Measurements from ENCODE around the gene SYNDIG1. TPM values are rescaled to one million over a fixed set of nuclear protein-coding genes. Genes with fewer than 3 reads are reported as not detected.

The SYNDIG1 gene
- total RNA-seq, 1 donor from 2014 or later = 2.6 TPM

DNA sequence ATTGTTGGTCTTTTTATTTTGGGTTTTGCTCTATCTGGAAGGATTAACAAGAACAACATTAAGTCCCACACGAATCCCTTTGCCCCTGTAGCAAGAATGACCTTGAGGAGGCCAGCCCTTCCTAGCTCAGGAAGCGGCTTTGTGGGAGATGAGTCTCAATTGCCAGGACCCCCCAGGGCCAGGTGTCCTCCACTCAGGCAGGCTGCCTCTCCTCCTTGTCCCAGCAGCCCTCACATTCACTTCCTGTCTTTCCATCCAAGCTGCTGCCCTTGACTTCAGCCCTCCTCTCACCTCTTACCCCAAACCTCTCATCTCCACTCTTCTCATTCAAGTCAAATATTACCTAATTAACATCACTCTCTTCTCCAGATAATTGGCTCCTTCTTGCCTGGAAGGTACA lies 22.6 kb upstream of the SYNDIG1 start:
- Histone ChIP-seq H3K9me3 (ENCODE audit: control insufficient read depth in 3 of 3, low read length in 3 of 3) (no peaks in the 10 kb centered on the region), H3K27me3 (ENCODE audit: control insufficient read depth in 3 of 3, insufficient read depth in 3 of 3, low read length in 3 of 3) (peaks cover 0 to 7% (median 0%) of the 10 kb centered on the region in 3 donors), H3K4me1 (ENCODE audit: control insufficient read depth in 3 of 3, insufficient read depth in 3 of 3, low read length in 3 of 3) (no peaks in the 10 kb centered on the region), H3K4me3 (ENCODE audit: low read length in 3 of 3) (no peak overlapping the region), H3K36me3 (ENCODE audit: control insufficient read depth in 3 of 3, insufficient read depth in 3 of 3, low read length in 3 of 3) (no peaks in the 10 kb centered on the region), H3K9ac (ENCODE audit: low read depth in 1 of 3, low read length in 3 of 3) (no peak overlapping the region), H3K27ac (ENCODE audit: low read depth, low read length) (no peak overlapping the region)

DNA sequence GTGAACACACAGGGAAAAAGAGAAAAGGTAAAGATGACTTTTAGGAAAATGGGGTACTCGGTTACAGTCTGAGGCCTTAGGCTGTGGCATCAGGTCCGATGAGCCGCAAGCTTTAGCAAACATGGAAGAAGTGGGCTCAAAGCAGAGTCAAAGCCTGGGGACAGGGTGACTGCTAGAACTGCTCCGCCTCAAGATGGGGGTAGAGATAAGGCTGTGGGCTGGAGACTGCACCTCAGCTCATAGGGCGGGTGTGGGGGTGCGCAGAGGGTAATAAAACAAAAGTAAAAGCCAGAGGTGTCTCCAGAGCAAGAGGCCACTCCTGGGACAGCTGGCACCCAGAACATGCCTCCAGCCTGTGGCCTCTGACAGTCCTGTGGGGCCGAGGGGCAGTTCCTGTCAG lies 21.3 kb upstream of the SYNDIG1 start:
- no peaks in the 10 kb centered on the region for H3K36me3 ChIP-seq (ENCODE audit: control insufficient read depth in 3 of 3, insufficient read depth in 3 of 3, low read length in 3 of 3)
- H3K4me1 ChIP-seq (ENCODE audit: control insufficient read depth in 3 of 3, insufficient read depth in 3 of 3, low read length in 3 of 3) = no peaks in the 10 kb centered on the region
- H3K9ac ChIP-seq (ENCODE audit: low read depth in 1 of 3, low read length in 3 of 3) = no peak overlapping the region
- H3K4me3 ChIP-seq (ENCODE audit: low read length in 3 of 3) = no peak overlapping the region
- no peaks in the 10 kb centered on the region for H3K9me3 ChIP-seq (ENCODE audit: control insufficient read depth in 3 of 3, low read length in 3 of 3)
- H3K27me3 ChIP-seq (ENCODE audit: control insufficient read depth in 3 of 3, insufficient read depth in 3 of 3, low read length in 3 of 3) = peaks cover 0 to 15% (median 0%) of the 10 kb centered on the region in 3 donors
- no peak overlapping the region for H3K27ac ChIP-seq (ENCODE audit: low read depth, low read length)

- Histone ChIP-seq H3K9ac (ENCODE audit: low read depth in 1 of 3, low read length in 3 of 3) (no peak overlapping the region), H3K27me3 (ENCODE audit: control insufficient read depth in 3 of 3, insufficient read depth in 3 of 3, low read length in 3 of 3) (peaks cover 0 to 13% (median 0%) of the 10 kb centered on the region in 3 donors), H3K36me3 (ENCODE audit: control insufficient read depth in 3 of 3, insufficient read depth in 3 of 3, low read length in 3 of 3) (no peaks in the 10 kb centered on the region)
These were observed 20.3 kb upstream of the SYNDIG1 start for GRCh38 chr20:24449026-24449720.

GRCh38 chr20:24450177-24450576 lies 19.3 kb upstream of the SYNDIG1 start:
- peaks cover 0 to 16% (median 2%) of the 10 kb centered on the region in 3 donors for H3K27me3 ChIP-seq (ENCODE audit: control insufficient read depth in 3 of 3, insufficient read depth in 3 of 3, low read length in 3 of 3)
- no peak overlapping the region for H3K9ac ChIP-seq (ENCODE audit: low read depth in 1 of 3, low read length in 3 of 3)
- no peaks in the 10 kb centered on the region for H3K4me1 ChIP-seq (ENCODE audit: control insufficient read depth in 3 of 3, insufficient read depth in 3 of 3, low read length in 3 of 3)
- H3K4me3 ChIP-seq (ENCODE audit: low read length in 3 of 3) = no peak overlapping the region
- H3K27ac ChIP-seq (ENCODE audit: low read depth, low read length) = no peak overlapping the region
- no peaks in the 10 kb centered on the region for H3K36me3 ChIP-seq (ENCODE audit: control insufficient read depth in 3 of 3, insufficient read depth in 3 of 3, low read length in 3 of 3)
- no peaks in the 10 kb centered on the region for H3K9me3 ChIP-seq (ENCODE audit: control insufficient read depth in 3 of 3, low read length in 3 of 3)

More at GRCh38 chr20:24449026-24449720, 20.3 kb upstream of the SYNDIG1 start:
- H3K4me1 ChIP-seq (ENCODE audit: control insufficient read depth in 3 of 3, insufficient read depth in 3 of 3, low read length in 3 of 3) = no peaks in the 10 kb centered on the region
- no peak overlapping the region for H3K27ac ChIP-seq (ENCODE audit: low read depth, low read length)
- H3K4me3 ChIP-seq (ENCODE audit: low read length in 3 of 3) = no peak overlapping the region
- no peaks in the 10 kb centered on the region for H3K9me3 ChIP-seq (ENCODE audit: control insufficient read depth in 3 of 3, low read length in 3 of 3)

- no peak overlapping the region for H3K27ac ChIP-seq (ENCODE audit: low read depth, low read length)
- no peak overlapping the region for H3K4me3 ChIP-seq (ENCODE audit: low read length in 3 of 3)
- peaks cover 0 to 13% (median 2%) of the 10 kb centered on the region in 3 donors for H3K27me3 ChIP-seq (ENCODE audit: control insufficient read depth in 3 of 3, insufficient read depth in 3 of 3, low read length in 3 of 3)
These were observed 18.6 kb upstream of the SYNDIG1 start for GRCh38 chr20:24450624-24451376.

GRCh38 chr20:24451428-24451827 lies 18.0 kb upstream of the SYNDIG1 start:
- Histone ChIP-seq H3K9ac (ENCODE audit: low read depth in 1 of 3, low read length in 3 of 3) (no peak overlapping the region), H3K36me3 (ENCODE audit: control insufficient read depth in 3 of 3, insufficient read depth in 3 of 3, low read length in 3 of 3) (no peaks in the 10 kb centered on the region), H3K4me1 (ENCODE audit: control insufficient read depth in 3 of 3, insufficient read depth in 3 of 3, low read length in 3 of 3) (no peaks in the 10 kb centered on the region), H3K9me3 (ENCODE audit: control insufficient read depth in 3 of 3, low read length in 3 of 3) (no peaks in the 10 kb centered on the region), H3K27me3 (ENCODE audit: control insufficient read depth in 3 of 3, insufficient read depth in 3 of 3, low read length in 3 of 3) (peaks cover 0 to 16% (median 2%) of the 10 kb centered on the region in 3 donors), H3K4me3 (ENCODE audit: low read length in 3 of 3) (no peak overlapping the region), H3K27ac (ENCODE audit: low read depth, low read length) (no peak overlapping the region)

More at GRCh38 chr20:24450624-24451376, 18.6 kb upstream of the SYNDIG1 start:
- H3K9ac ChIP-seq (ENCODE audit: low read depth in 1 of 3, low read length in 3 of 3) = no peak overlapping the region
- no peaks in the 10 kb centered on the region for H3K9me3 ChIP-seq (ENCODE audit: control insufficient read depth in 3 of 3, low read length in 3 of 3)
- H3K4me1 ChIP-seq (ENCODE audit: control insufficient read depth in 3 of 3, insufficient read depth in 3 of 3, low read length in 3 of 3) = no peaks in the 10 kb centered on the region
- H3K36me3 ChIP-seq (ENCODE audit: control insufficient read depth in 3 of 3, insufficient read depth in 3 of 3, low read length in 3 of 3) = no peaks in the 10 kb centered on the region

DNA sequence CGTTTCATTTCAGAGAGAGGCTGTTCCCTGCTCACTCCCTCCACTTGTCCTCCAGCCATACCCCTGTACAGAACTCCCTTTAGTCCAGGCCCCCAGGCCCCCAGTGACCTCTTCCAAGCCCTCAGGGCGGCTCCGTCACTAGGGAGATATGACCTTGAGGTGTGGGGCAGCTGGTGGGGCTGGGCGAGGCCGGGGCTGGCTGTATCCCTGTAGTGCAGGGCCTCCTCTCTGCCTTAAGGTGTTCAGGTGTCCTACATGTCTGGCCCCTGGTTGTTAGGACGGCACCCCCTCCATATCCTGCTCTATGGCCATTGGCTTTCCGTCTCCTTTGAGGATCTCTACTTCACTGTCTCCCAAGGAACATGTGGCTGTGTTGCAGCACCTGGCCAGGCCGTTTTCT lies 17.4 kb upstream of the SYNDIG1 start:
- H3K27ac ChIP-seq (ENCODE audit: low read depth, low read length) = no peak overlapping the region
- H3K9me3 ChIP-seq (ENCODE audit: control insufficient read depth in 3 of 3, low read length in 3 of 3) = no peaks in the 10 kb centered on the region
- no peaks in the 10 kb centered on the region for H3K36me3 ChIP-seq (ENCODE audit: control insufficient read depth in 3 of 3, insufficient read depth in 3 of 3, low read length in 3 of 3)
- no peak overlapping the region for H3K9ac ChIP-seq (ENCODE audit: low read depth in 1 of 3, low read length in 3 of 3)
- no peak overlapping the region for H3K4me3 ChIP-seq (ENCODE audit: low read length in 3 of 3)
- no peaks in the 10 kb centered on the region for H3K4me1 ChIP-seq (ENCODE audit: control insufficient read depth in 3 of 3, insufficient read depth in 3 of 3, low read length in 3 of 3)
- H3K27me3 ChIP-seq (ENCODE audit: control insufficient read depth in 3 of 3, insufficient read depth in 3 of 3, low read length in 3 of 3) = peaks cover 0 to 21% (median 8%) of the 10 kb centered on the region in 3 donors

- Histone ChIP-seq H3K4me1 (ENCODE audit: control insufficient read depth in 3 of 3, insufficient read depth in 3 of 3, low read length in 3 of 3) (no peaks in the 10 kb centered on the region), H3K27me3 (ENCODE audit: control insufficient read depth in 3 of 3, insufficient read depth in 3 of 3, low read length in 3 of 3) (peaks cover 0 to 21% (median 8%) of the 10 kb centered on the region in 3 donors), H3K9me3 (ENCODE audit: control insufficient read depth in 3 of 3, low read length in 3 of 3) (no peaks in the 10 kb centered on the region), H3K36me3 (ENCODE audit: control insufficient read depth in 3 of 3, insufficient read depth in 3 of 3, low read length in 3 of 3) (no peaks in the 10 kb centered on the region), H3K9ac (ENCODE audit: low read depth in 1 of 3, low read length in 3 of 3) (no peak overlapping the region), H3K27ac (ENCODE audit: low read depth, low read length) (no peak overlapping the region), H3K4me3 (ENCODE audit: low read length in 3 of 3) (no peak overlapping the region)
These were observed 16.8 kb upstream of the SYNDIG1 start for GRCh38 chr20:24452498-24453127.

DNA sequence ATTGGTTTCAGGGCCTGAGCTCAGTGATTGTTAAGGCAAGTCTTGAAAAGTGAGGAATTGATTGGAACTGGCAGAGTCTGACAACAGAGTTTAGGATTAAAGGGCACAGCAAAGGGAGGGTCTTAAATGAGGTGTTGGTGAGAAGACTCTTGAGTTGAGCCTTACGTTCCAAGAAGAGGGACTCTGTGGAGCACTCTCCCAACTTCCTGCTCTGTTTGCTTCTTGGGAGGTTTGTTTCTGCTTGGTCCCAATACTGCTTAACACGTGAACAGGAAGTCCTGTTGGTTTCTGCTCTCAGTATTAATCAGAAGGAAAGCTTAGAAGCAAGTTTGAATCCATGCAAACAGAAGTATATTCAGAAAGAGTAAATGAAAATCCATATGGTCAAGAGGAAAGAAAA lies 15.6 kb upstream of the SYNDIG1 start:
- H3K27me3 ChIP-seq (ENCODE audit: control insufficient read depth in 3 of 3, insufficient read depth in 3 of 3, low read length in 3 of 3) = peaks cover 6 to 26% (median 11%) of the 10 kb centered on the region in 3 donors
- no peak overlapping the region for H3K9ac ChIP-seq (ENCODE audit: low read depth in 1 of 3, low read length in 3 of 3)
- no peaks in the 10 kb centered on the region for H3K9me3 ChIP-seq (ENCODE audit: control insufficient read depth in 3 of 3, low read length in 3 of 3)
- no peaks in the 10 kb centered on the region for H3K36me3 ChIP-seq (ENCODE audit: control insufficient read depth in 3 of 3, insufficient read depth in 3 of 3, low read length in 3 of 3)
- no peak overlapping the region for H3K4me3 ChIP-seq (ENCODE audit: low read length in 3 of 3)
- H3K27ac ChIP-seq (ENCODE audit: low read depth, low read length) = no peak overlapping the region
- no peaks in the 10 kb centered on the region for H3K4me1 ChIP-seq (ENCODE audit: control insufficient read depth in 3 of 3, insufficient read depth in 3 of 3, low read length in 3 of 3)

- no peak overlapping the region for H3K9ac ChIP-seq (ENCODE audit: low read depth in 1 of 3, low read length in 3 of 3)
- no peaks in the 10 kb centered on the region for H3K9me3 ChIP-seq (ENCODE audit: control insufficient read depth in 3 of 3, low read length in 3 of 3)
- no peak overlapping the region for H3K4me3 ChIP-seq (ENCODE audit: low read length in 3 of 3)
- no peaks in the 10 kb centered on the region for H3K36me3 ChIP-seq (ENCODE audit: control insufficient read depth in 3 of 3, insufficient read depth in 3 of 3, low read length in 3 of 3)
- H3K4me1 ChIP-seq (ENCODE audit: control insufficient read depth in 3 of 3, insufficient read depth in 3 of 3, low read length in 3 of 3) = no peaks in the 10 kb centered on the region
- H3K27ac ChIP-seq (ENCODE audit: low read depth, low read length) = no peak overlapping the region
- peaks cover 7 to 33% (median 15%) of the 10 kb centered on the region in 3 donors for H3K27me3 ChIP-seq (ENCODE audit: control insufficient read depth in 3 of 3, insufficient read depth in 3 of 3, low read length in 3 of 3)
These were observed 14.3 kb upstream of the SYNDIG1 start for GRCh38 chr20:24455081-24455480.

All from skeletal muscle tissue (tissue), 4 donors.